ENCODE measurements around the gene PLEKHO2.

Gene PLEKHO2

DNA sequence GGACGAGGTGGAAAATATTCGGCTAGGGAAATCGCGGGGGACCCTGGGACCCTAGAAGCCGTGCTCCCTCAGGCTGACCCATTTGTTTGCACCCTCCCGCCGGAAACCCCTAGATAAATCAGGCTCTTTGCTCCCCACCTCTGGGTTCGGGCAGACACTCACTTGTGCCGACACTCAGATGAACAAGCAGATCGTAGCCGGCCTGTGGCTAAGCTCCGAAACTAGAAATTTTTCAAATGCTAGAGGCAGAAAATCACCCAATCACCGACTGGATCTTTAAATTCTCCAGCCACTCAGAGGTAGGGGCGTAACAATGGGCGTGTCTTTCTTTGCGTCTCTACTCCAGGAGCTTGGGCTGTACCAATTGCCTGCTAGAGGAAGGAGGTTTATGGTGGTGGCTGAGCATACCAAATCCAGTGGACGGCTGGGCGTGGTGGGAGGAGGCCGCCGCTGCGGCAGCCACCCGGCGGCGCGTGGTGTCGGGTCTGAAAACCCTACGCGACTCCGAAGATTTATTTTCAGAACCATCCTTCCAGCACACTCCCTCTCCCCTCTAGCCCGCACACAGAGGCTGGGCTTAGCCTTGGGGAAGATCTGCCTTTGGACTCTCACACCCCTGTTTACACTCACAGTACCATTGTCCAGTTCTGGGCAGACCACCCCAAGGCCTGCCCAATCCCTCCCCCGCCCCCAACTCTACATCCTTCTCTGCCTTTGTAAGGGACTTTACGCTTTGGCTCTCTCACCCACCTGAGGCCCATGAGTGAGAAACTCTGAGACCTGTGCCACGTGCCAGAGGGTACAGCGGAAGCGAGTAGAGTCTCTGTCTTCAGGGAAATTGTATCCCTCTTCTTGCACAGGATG is 16.1 kb upstream of the PLEKHO2 start, which contains the start of gene PIF1:
PIF1 (minus strand) TSS at position 217 of the 864 bp plus-strand sequence. CDS start 1,312 bp downstream, outside the sequence.
- DNase-seq, result peak; percentile 27 to 95 (median 82)

DNA sequence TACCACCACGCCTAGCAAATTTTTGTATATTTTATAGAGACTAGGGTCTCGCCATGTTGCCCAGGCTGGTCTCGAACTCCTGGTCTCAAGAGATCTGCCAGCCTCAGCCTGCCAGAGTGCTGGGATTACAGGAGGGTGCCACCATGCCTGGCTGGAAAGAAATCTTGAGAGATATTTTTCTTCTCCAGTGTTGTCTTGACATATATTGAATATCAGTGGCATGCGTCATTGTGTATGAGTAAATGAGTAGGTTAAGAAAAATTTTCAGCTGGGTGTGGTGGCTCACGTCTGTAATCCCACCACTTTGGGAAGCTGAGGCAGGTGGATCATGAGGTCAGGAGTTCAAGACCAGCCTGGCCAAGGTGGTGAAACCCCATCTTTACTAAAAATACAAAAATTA is 12.7 kb upstream of the PLEKHO2 start:
- DNase-seq, result no peak

DNA sequence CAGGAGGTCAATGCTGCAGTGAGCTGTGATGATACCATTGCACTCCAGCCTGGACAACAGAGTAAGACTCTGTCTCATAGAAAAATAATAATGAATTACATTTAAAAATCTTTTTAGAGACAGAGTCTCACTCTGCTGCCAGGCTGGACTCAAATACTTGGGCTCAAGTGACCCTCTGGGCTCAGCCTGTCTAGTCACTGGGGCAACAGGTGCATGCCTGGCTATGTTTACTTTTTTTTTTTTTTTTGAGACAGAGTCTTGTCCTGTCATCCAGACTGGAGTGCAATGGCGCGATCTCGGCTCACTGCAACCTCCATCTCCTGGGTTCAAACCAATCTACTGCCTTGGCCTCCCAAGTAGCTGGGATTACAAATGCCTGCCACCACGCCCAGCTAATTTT is 8.0 kb upstream of the PLEKHO2 start:
- no peak for DNase-seq

DNA sequence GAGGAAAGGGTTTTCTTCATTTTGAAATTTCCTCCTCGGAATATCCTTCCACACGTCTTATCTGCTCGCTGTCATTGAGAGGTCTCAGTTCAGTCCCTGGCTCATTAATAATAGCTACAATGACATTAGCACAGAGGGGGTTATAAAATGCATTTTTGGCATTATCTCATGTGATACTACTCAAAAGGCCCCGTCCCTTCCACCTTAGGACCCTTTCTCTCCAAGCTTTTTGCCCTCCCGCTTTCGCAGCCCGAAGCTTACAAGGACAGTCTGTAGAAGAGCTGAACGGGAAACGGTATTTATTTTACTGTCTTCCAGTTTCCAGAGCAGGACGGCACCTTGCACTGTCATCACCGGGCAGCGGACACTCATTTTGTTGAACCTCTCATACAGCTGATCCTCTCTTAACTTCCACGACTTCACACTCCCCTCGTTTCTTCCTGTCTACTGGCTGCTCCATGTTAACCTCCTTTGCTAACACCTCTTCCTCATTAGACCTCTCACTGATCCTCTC is 5.6 kb upstream of the PLEKHO2 start:
- no peak for DNase-seq

DNA sequence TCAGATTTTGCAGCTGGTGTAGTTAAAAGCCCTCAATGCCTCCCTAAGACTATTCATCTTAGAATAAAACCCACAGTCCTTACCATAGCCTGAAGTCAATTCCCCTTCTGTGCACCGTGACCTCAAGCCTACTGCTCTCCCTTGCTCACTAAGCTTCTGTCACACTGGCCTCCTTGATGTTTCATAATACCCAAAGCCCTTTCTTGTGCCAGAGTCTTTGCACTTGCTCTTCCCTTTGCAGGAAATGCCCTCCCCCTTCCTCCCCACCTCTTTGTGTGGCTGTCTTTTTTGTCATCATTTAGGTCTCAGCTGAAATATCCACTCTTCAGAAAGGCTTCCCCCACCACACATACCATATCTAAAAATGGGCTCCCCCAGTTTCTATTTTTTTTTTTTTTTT is 4.2 kb upstream of the PLEKHO2 start:
- DNase-seq, result peak in 1 of 58 donors; percentile 19

DNA sequence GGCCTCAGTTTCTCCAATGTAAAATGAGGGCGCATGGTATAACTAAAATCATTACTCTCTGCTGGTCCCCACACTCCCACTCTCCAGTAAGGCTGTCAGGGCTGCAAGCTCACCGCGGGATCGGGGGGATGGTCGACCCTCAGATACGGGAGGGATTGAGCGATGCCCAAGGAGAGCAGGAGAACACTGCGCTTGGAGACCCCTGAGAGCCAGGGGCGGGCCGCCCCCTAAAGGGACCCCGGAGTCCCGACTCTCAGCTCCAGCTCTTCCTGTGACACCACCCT is 713 bp upstream of the PLEKHO2 start:
- DNase-seq, result no peak

DNA sequence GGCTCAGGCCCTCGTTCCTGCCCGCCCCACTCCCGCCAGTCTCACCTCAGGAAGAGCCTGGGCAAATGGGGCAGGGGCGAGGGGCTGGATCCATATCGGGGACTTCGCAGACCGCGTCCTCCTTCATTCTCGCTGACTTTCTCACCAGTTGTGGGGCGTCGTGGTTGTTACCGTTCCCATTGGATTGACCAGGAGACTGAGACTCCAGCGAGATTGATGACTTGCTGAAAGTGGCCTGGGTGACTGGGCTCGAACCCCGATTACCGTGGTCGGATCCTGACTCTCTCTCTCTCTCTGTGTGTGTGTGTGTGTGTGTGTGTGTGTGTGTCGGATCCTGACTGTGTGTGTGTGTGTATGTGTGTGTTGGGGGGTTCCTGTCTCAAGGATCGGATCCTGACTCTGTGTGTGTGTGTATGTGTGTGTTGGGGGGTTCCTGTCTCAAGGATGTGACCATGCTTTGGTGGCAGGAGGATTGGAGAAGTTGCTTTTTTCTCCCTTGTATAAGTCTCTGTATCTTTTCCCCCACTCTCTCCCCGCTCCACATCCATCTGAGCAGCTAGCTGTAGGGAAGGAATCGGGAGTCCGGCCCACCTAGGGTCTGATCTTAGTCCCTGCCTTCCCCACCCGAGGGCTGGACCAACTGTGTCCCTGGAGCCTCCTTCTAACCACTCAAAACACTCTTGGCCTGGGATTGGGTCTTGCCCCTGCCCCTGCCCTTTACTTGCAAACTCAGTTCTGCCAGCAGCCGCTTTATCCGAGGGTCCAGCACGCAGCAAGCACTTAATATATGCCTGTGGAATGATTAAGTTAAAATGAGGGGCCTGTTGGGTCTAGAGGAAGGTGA is 603 bp downstream of the PLEKHO2 start:
- DNase-seq, result no peak

DNA sequence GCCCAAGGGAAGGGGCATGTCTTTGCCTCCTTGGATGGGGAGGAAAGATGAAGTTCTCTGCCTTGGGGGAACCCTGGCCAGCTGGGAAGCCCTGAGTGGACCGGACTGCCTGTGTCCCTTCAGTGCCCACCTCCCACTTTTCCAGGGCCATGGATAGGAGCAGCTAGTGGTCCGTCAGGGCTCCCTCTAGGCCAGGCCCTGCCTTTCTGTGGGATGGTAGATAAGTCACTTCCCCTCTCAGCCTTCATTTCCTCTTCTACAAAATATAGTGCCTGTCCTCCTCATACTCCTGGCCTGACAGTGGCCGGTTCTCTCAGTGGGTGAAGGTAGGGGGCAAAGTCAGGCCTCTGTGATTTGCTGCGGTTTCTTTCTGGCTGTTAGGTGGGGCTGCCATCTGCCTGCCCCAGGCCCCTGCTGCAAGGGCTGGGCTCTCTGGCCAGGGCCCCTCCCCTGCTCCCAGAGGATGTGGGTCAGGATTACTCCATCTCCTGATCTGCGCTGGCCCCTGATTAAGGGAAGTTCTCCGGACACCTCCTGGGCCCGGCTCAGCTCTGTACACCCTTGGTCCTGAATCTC is 1.4 kb downstream of the PLEKHO2 start:
- DNase-seq, result peak in 3 of 58 donors; percentile 10 to 63 (median 15)

DNA sequence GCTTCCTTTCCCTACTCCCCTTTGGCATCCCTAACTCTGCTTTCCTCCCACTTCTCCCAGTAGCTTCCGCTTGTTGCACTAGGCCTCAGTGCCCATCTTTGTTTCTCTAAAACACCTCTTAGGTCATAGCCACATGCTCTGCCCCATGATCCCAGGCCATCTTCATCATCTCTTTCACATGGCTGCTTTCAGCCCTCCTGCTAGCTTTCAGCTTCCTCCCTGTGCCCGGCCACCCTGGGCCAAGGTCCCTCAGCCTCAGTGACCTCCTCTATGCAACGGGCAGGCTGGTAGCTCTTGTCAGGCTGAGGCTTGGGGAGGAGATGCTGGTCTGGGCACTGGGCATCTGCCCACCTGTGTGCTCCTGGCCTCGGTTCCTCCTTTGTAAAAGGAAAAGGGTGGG is 2.3 kb downstream of the PLEKHO2 start:
- no peak for DNase-seq

DNA sequence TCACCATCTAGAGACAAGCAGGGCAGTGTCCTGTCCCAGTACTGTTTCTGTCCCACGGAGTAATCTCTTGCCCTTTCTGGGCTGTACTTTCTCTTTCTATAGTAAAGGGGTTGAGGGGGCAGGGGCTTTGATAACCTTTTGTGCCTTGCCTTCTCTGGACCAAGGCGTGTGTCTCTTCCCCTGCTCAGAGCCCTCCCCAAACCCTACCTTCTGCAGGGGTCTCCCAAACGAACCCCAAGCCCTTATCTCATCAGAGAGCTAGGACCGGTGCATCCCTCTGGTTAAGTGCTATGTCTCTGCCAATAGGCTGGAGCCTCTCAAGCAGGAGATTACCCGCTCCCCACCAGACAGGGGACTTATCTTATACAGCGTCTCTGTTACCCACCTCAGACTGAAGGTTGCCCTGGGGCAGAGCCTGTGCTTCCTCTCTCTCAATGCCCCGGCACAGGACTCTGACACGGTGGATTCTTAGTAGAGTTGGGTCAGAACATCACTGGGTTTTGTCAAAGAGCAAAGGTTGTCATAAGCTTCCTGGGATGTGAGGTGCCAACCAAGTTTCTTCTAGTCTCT is 2.9 kb downstream of the PLEKHO2 start:
- DNase-seq, result no peak

DNA sequence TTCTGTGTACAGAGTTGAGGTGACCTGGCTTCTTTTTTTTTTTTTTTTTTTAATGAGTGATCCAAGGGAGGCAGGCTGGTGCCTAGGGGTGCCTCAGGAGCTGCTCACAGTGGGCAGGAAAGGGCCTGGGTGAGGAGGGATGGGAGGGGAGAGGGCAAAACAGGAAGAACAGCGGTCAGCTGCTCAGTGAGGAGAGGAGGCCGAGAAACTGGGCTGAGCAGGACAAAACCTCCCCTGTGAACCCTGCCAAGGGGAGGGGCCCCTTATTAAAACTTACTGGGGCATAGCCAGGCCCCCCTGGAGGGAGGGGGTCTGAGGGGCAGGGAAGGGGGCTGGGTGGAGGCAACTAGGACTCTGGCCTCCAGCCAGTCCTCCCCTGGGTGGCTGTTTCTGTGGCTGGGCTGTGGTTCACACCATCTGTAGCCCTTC is 3.5 kb downstream of the PLEKHO2 start:
- DNase-seq, result peak in 48 of 58 donors; percentile 18 to 80 (median 48)

DNA sequence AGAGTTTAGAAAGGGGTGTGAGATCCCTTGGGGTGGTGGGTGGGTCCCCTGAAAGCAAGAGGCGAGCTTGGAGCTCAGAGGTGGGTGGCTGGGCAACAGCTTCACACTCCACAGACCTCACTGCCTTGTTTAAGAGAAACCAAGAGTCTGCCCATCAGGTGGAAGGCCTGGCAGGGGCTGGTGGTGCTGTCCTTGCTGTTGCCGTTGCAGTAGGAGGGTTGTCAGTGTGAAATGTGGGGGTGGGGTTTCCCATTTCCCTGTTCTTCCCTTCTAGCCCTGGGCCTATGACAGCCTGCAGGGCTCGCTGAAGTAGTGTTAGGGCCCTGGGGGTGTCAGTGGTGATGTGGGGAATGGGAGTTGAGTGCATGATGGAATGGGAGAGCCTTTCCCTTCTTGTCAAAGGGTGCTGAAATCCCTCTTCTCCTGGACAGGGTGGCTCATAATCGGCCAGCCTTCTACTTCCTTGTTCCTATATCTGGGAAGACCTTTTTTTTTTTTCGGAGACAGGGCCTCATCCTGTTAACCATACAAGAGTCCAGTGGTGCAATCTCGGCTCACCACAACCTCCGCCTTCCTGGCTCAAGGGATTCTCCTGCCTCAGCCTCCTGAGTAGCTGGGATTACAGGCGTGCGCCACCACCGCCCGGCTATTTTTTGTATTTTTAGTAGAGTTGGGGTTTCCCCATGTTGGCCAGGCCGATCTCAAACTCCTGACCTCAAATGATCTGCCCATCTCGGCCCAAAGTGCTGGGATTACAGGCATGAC is 4.3 kb downstream of the PLEKHO2 start:
- DNase-seq, result no peak

DNA sequence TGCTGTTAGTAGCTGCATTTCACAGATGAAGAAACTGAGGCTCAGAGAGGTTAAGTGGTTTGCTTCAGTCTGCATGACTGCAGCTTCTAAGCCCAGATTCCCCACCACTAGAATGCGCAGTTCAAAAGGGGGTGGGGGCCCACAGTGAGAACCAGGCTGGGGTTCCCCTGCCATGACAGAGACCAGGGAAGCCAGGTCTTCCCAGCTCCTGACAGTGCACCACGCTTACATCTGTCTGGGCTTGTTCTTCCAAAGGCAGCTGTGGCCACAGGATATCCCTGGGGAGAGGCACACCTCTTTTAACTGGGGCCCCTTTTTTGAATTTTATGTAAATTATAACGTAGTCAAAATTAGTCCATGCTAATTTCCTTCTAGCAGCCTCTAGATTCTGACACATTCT is 5.3 kb downstream of the PLEKHO2 start:
- no peak for DNase-seq

DNA sequence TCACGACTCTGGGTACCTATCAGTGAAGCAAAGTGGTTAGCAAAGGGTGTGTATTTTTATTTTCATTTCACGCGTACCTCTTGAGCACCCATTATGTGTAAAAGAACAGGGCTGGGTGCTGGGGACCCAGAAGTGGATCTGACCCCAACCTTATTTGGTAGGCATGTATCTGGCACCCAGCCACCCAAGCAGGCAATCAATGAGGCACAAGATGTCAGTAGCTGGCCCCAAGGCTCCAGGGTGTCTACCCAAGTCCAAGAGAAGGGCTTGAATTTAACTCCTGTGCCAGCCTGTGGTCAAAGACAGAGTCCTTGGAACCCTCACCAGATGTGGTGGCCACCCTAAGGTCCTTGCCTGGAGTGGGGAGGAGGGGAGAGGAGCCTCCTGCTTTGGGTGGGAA is 5.7 kb downstream of the PLEKHO2 start:
- DNase-seq, result no peak

DNA sequence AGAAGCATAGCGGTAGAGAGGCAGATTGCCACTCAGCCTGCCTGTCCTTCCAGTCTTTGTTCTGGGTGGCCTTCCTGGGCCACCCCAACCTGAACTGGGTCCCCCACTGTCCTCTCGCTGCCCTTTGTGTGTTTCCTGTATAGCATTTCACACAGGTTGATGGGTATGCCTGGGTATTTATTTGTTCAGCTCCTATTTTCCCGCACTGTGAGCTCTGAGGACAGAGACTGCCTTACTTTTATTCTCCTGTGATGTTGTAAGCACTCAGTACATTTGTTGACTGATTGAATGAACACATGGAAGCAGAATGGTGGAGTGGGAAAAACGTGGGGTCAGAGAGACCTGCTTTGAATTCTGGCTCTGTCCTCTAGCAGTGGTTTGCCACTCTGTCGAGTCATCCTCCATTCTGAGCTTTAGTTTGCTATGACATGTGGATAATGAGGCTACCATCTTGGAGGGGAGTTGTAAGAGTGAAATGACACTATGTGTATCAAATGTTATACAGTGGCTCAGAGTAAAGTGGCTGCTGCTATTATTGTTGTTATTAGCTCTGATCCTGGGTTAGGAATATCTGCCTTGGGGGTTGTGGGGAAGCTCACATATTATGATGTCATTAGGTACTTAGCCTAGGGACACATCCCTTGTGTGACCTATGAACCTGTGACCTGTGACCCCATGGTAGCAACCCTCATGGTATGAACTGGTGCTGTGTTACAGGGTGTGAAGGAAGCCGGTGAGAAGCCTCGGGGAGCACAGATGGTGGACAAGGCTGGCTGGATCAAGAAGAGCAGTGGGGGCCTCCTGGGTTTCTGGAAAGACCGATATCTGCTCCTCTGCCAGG is 6.4 kb downstream of the PLEKHO2 start:
- DNase-seq, result no peak

DNA sequence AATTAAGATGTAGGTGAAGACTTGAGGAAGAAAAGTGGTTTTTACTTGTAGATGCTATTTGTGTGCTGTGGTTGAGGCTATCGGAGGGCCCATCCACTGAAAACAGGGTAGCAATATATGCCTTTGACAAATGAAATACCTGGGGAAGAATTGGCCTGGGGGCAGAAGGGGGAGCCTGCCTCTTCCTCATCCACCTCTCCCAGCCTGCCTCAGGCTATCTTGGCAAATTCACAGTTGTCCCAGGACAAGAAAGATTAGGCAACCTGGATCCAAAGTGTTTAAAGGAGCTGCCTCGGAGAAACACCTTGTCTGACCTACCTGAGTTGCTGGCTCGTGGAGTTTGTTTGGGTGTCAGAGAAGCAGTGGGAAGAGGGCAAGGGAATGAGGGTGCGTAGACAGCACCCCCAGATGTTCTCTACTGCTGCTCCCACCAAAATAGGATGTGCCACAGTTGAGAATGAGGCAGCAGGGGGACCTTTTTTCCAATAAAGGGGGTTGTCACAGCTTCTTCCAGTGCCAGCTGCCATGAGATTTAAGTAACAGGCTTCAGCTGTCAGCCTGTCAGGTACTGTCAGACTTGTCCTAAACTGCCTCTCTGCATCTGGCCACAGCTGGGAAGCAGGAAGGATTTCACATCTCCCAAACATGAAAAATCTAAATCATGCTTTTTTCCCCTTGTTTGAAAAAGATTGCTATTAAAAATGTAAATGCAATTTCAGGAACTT is 9.2 kb downstream of the PLEKHO2 start:
- DNase-seq, result no peak

DNA sequence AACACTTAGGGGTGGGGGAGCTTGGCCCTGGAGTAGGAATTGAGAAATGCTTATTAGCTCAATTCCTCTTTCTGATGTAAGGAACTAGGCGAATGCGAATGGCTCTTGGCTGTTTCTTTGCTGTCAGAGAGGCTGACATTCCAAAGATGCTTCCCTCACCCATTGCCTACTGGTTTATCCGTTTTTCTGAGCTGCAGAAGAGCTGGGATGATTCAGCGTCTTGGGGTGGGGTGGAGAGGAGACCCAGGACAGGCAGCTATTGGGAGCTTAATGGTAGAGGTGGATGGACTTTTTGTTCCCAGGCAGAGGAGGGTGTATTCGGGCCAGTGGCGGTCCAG is 9.8 kb downstream of the PLEKHO2 start:
- no peak for DNase-seq

DNA sequence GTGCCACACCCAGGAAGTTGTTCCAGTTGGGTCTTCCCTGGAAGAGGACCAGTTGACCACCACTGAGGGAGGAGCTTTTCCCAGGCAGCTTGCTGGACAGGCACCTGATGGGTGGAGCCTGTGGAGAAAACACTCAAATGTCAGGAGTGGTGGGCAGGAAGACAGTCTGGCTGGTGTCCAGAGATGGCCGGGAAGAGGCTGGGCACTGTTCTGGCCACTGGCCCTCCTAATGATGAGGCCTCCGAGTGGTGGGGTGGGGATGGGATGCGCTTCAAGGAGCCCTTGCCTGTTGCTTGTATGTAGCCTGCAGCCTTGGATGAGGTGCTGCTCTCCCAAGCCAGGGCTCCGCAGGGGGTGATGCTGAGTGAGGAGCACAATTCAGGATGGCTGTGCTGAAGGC is 12.3 kb downstream of the PLEKHO2 start:
- peak in 4 of 58 donors; percentile 12 to 61 (median 36) for DNase-seq

DNA sequence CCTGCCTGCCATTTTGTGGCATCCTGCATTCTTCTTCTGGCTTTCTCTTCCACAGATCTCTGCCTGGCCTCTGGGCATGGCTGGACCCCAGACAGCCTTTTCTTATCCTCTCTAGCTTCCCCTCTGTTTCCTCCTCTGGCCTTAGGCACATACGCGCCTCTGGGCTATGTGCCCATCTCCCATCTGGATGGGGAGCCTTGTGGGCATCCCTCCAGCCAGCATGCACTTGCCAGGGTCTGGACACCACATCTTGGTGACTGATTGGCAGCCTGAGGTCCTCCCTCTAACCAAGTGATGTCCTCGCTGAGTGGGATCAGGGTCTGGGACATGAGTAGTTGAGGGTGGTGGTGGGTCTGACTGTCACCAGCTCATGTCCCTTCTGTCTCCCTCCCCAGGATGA is 12.8 kb downstream of the PLEKHO2 start:
- DNase-seq, result peak in 2 of 58 donors; percentile 10 to 11

All from anterior cingulate cortex (tissue), 58 donors.